Measurements from ENCODE around the gene CD46. TPM values are rescaled to one million over a fixed set of nuclear protein-coding genes. Genes with fewer than 3 reads are reported as not detected.

CD46 gene
- total and polyA plus RNA-seq, 10 donors: 63.4 to 218 (median 185) TPM

DNA sequence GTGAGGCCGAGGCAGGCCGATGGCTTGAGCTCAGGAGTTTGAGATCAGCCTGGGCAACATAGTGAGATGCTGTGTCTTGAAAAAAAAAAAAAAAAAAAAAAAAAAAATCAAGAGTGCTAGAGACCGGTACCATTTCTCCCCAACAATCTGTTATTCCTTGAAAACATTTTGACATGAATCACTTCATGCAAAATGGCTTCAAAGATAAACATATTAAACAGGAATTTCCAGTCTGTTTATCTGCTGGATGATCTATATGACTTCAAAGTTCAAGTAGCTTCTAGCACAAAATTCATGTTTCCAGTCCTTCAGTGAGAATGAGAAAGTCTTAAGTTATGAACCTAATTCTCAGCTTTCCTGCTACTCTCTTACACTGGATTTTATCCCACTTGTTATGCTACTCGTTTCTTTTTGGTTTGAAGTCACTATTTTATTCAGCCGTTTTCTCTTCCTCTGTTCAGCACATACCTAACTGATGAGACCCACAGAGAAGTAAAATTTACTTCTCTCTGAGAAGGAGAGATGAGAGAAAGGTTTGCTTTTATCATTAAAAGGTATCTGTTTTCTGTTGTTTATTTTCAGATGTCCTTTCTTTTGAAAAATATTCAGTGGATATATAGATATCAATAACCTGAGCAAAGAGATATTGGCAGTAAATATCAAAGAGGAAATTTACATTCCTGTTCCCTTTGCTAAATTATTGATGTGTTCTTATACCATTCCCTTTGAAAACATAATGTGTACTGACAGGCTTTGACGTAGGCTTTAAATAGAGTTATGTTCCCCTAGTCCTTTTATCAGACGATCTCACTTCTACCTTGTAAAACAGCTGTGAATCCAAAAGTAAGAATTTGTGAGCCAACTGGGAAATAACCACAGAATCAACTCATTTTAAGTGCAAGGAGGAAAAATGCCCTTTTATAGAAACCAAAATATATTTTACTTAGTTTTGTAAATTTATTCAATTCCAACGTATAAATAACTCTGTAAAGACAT is 38.2 kb downstream of the CD46 start:
- DNase-seq: no peak
- intact Hi-C loops (cut with DNase I; ENCODE audit: low total_unique reads): no loop called here
- Histone ChIP-seq H3K9me3 (no peaks in the 10 kb centered on the region), H3K4me3 (no peak overlapping the region), H3K4me1 (no peaks in the 10 kb centered on the region), H3K27ac (no peak overlapping the region), H3K36me3 (peaks cover 0 to 89% (median 32%) of the 10 kb centered on the region in 6 donors), H3K27me3 (replicated peaks in 1 of 7) (no peaks in the 10 kb centered on the region)
- no peak for TF ChIP-seq POLR2AphosphoS5 (IDR thresholded peaks at IDR 0.05)
- no peak for TF ChIP-seq POLR2A (IDR thresholded peaks at IDR 0.05)
- TF ChIP-seq, protein P1, sequence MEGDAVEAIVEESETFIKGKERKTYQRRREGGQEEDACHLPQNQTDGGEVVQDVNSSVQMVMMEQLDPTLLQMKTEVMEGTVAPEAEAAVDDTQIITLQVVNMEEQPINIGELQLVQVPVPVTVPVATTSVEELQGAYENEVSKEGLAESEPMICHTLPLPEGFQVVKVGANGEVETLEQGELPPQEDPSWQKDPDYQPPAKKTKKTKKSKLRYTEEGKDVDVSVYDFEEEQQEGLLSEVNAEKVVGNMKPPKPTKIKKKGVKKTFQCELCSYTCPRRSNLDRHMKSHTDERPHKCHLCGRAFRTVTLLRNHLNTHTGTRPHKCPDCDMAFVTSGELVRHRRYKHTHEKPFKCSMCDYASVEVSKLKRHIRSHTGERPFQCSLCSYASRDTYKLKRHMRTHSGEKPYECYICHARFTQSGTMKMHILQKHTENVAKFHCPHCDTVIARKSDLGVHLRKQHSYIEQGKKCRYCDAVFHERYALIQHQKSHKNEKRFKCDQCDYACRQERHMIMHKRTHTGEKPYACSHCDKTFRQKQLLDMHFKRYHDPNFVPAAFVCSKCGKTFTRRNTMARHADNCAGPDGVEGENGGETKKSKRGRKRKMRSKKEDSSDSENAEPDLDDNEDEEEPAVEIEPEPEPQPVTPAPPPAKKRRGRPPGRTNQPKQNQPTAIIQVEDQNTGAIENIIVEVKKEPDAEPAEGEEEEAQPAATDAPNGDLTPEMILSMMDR (IDR thresholded peaks at IDR 0.05 in 8 of 11, conservative IDR thresholded peaks at IDR 0.05 in 3 of 11): no peak
- 87 to 93% (median 91%) methylated on average over 8 of the region's 8 CpGs for WGBS, 5 donors

GRCh38 chr1:207791290-207791689 is 39.4 kb downstream of the CD46 start:
- 90 to 93% (median 90%) methylated on average over 7 of the region's 7 CpGs for WGBS, 5 donors
- Histone ChIP-seq H3K4me1 (no peaks in the 10 kb centered on the region), H3K36me3 (peaks cover 0 to 90% (median 31%) of the 10 kb centered on the region in 6 donors), H3K27me3 (replicated peaks in 1 of 7) (no peaks in the 10 kb centered on the region), H3K9me3 (no peaks in the 10 kb centered on the region), H3K27ac (no peak overlapping the region), H3K4me3 (no peak overlapping the region)
- intact Hi-C loops (cut with DNase I; ENCODE audit: low total_unique reads): no loop called here
- TF ChIP-seq POLR2A (IDR thresholded peaks at IDR 0.05): no peak
- TF ChIP-seq, protein P1 (IDR thresholded peaks at IDR 0.05 in 8 of 11, conservative IDR thresholded peaks at IDR 0.05 in 3 of 11): no peak
- DNase-seq: no peak

DNA sequence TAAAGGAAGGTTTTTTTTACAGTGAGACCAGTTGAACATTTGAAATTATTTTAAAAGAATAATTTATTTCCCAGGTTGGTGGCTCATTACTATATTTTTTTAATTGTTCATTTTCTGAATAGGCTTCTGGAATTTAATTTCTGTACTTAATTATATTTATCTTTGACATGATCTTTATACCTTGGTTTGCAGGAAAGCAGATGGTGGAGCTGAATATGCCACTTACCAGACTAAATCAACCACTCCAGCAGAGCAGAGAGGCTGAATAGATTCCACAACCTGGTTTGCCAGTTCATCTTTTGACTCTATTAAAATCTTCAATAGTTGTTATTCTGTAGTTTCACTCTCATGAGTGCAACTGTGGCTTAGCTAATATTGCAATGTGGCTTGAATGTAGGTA is 41.5 kb downstream of the CD46 start:
- no peak for DNase-seq
- TF ChIP-seq POLR2AphosphoS5 (IDR thresholded peaks at IDR 0.05) (no peak), POLR2A (IDR thresholded peaks at IDR 0.05) (no peak)
- TF ChIP-seq, protein P1 (IDR thresholded peaks at IDR 0.05 in 8 of 11, conservative IDR thresholded peaks at IDR 0.05 in 3 of 11): no peak
- no peak overlapping the region for H3K27ac ChIP-seq
- no peaks in the 10 kb centered on the region for H3K27me3 ChIP-seq (replicated peaks in 1 of 7)
- H3K36me3 ChIP-seq: peaks cover 0 to 72% (median 28%) of the 10 kb centered on the region in 6 donors
- no peak overlapping the region for H3K4me3 ChIP-seq
- H3K4me1 ChIP-seq: peaks cover 4 to 15% (median 14%) of the 10 kb centered on the region in 6 donors
- intact Hi-C loops (cut with DNase I; ENCODE audit: low total_unique reads): no loop called here
- no peaks in the 10 kb centered on the region for H3K9me3 ChIP-seq

DNA sequence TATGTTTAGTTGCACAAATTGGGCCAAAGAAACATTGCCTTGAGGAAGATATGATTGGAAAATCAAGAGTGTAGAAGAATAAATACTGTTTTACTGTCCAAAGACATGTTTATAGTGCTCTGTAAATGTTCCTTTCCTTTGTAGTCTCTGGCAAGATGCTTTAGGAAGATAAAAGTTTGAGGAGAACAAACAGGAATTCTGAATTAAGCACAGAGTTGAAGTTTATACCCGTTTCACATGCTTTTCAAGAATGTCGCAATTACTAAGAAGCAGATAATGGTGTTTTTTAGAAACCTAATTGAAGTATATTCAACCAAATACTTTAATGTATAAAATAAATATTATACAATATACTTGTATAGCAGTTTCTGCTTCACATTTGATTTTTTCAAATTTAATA is 43.0 kb downstream of the CD46 start:
- intact Hi-C loops (cut with DNase I; ENCODE audit: low total_unique reads): no loop called here
- Histone ChIP-seq H3K27ac (peak overlapping the region in 1 of 8 donors; percentile 3), H3K36me3 (peaks cover 0 to 77% (median 29%) of the 10 kb centered on the region in 6 donors), H3K4me3 (no peak overlapping the region), H3K9me3 (no peaks in the 10 kb centered on the region), H3K4me1 (peaks cover 4 to 31% (median 29%) of the 10 kb centered on the region in 6 donors), H3K27me3 (replicated peaks in 1 of 7) (no peaks in the 10 kb centered on the region)
- TF ChIP-seq, protein P1 (IDR thresholded peaks at IDR 0.05 in 8 of 11, conservative IDR thresholded peaks at IDR 0.05 in 3 of 11): no peak
- TF ChIP-seq POLR2A (IDR thresholded peaks at IDR 0.05) (no peak), POLR2AphosphoS5 (IDR thresholded peaks at IDR 0.05) (no peak)
- no peak for DNase-seq
- 74 to 84% (median 83%) methylated on average over 2 of the region's 2 CpGs for WGBS, 5 donors
